Measurements from ENCODE around the gene BAAT. TPM values are rescaled to one million over a fixed set of nuclear protein-coding genes. Genes with fewer than 3 reads are reported as not detected.

The BAAT gene
- total RNA-seq, 4 donors from 2014 or later, result not detected

- no peak overlapping the region for H3K4me3 ChIP-seq
- H3K36me3 ChIP-seq, result no peaks in the 10 kb centered on the region
- intact Hi-C loops (cut with DNase I), result no loop called here
- no peak overlapping the region for H3K27ac ChIP-seq
- H3K9me3 ChIP-seq, result no peaks in the 10 kb centered on the region
- 87 to 90% methylated on average over 3 of the region's 3 CpGs for WGBS, 2 donors
- no peak for DNase-seq
- H3K27me3 ChIP-seq, result no peaks in the 10 kb centered on the region
- H3K4me1 ChIP-seq, result no peaks in the 10 kb centered on the region
- no peak for TF ChIP-seq POLR2A (IDR thresholded peaks at IDR 0.05)
- TF ChIP-seq, protein P1, sequence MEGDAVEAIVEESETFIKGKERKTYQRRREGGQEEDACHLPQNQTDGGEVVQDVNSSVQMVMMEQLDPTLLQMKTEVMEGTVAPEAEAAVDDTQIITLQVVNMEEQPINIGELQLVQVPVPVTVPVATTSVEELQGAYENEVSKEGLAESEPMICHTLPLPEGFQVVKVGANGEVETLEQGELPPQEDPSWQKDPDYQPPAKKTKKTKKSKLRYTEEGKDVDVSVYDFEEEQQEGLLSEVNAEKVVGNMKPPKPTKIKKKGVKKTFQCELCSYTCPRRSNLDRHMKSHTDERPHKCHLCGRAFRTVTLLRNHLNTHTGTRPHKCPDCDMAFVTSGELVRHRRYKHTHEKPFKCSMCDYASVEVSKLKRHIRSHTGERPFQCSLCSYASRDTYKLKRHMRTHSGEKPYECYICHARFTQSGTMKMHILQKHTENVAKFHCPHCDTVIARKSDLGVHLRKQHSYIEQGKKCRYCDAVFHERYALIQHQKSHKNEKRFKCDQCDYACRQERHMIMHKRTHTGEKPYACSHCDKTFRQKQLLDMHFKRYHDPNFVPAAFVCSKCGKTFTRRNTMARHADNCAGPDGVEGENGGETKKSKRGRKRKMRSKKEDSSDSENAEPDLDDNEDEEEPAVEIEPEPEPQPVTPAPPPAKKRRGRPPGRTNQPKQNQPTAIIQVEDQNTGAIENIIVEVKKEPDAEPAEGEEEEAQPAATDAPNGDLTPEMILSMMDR (IDR thresholded peaks at IDR 0.05), result no peak
Observed at GRCh38 chr9:101371813-101372212, 13.0 kb downstream of the BAAT start.

GRCh38 chr9:101369884-101370531, 14.8 kb downstream of the BAAT start:
- Histone ChIP-seq H3K9me3 (no peaks in the 10 kb centered on the region), H3K36me3 (no peaks in the 10 kb centered on the region), H3K4me1 (no peaks in the 10 kb centered on the region), H3K4me3 (no peak overlapping the region), H3K27ac (no peak overlapping the region), H3K27me3 (no peaks in the 10 kb centered on the region)
- TF ChIP-seq, protein P1 (IDR thresholded peaks at IDR 0.05), result no peak
- TF ChIP-seq POLR2A (IDR thresholded peaks at IDR 0.05), result no peak
- DNase-seq, result no peak
- WGBS, 2 donors, result 65 to 76% methylated on average over 2 of the region's 2 CpGs
- intact Hi-C loops (cut with DNase I), result no loop called here

DNA sequence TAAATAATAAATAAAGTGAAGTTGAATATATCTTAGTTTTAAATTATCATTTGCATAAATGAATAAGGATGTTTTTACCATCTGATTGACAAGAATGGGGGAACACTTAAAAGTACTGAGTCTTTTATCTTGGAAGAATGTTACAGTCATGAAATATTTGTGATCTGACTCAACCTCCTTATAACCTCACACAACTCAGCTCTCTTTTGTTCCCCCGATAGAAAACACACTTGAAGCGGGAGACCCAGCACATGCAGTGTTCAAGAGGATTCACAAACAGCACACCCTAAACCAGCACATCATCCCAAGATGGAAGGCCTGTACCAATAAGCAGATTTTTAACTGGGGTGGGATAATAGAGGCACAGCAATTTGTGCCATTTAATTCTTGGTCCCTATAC, 15.5 kb downstream of the BAAT start:
- Histone ChIP-seq H3K4me3 (no peak overlapping the region), H3K27ac (no peak overlapping the region), H3K9me3 (no peaks in the 10 kb centered on the region), H3K27me3 (no peaks in the 10 kb centered on the region), H3K36me3 (no peaks in the 10 kb centered on the region), H3K4me1 (no peaks in the 10 kb centered on the region)
- no peak for DNase-seq
- no peak for TF ChIP-seq POLR2A (IDR thresholded peaks at IDR 0.05)
- WGBS, 2 donors, result 56 to 73% methylated on average over 2 of the region's 2 CpGs
- intact Hi-C loops (cut with DNase I), result no loop called here

GRCh38 chr9:101367323-101367722, 17.5 kb downstream of the BAAT start:
- no peaks in the 10 kb centered on the region for H3K9me3 ChIP-seq
- no peak for DNase-seq
- no peaks in the 10 kb centered on the region for H3K4me1 ChIP-seq
- intact Hi-C loops (cut with DNase I), result no loop called here
- H3K27ac ChIP-seq, result no peak overlapping the region
- no peak overlapping the region for H3K4me3 ChIP-seq
- H3K27me3 ChIP-seq, result no peaks in the 10 kb centered on the region
- TF ChIP-seq, protein P1 (IDR thresholded peaks at IDR 0.05), result no peak
- no peak for TF ChIP-seq POLR2A (IDR thresholded peaks at IDR 0.05)
- WGBS, 2 donors, result 93 to 94% methylated on average over 3 of the region's 3 CpGs
- no peaks in the 10 kb centered on the region for H3K36me3 ChIP-seq

- Histone ChIP-seq H3K27ac (no peak overlapping the region), H3K36me3 (no peaks in the 10 kb centered on the region), H3K27me3 (no peaks in the 10 kb centered on the region), H3K9me3 (no peaks in the 10 kb centered on the region), H3K4me3 (no peak overlapping the region), H3K4me1 (no peaks in the 10 kb centered on the region)
- no peak for TF ChIP-seq POLR2A (IDR thresholded peaks at IDR 0.05)
- TF ChIP-seq, protein P1 (IDR thresholded peaks at IDR 0.05), result no peak
- intact Hi-C loops (cut with DNase I), result no loop called here
- WGBS, 2 donors, result 39 to 55% methylated on average over 5 of the region's 5 CpGs
- DNase-seq, result no peak
Observed at GRCh38 chr9:101366038-101366756, 18.6 kb downstream of the BAAT start.

Data from esophagus squamous epithelium (tissue), 5 donors.